Neural cell (in vitro differentiated cells): ENCODE results near the gene HIP1. TPM values are rescaled to one million over a fixed set of nuclear protein-coding genes. Genes with fewer than 3 reads are reported as not detected.

Experiments
- H2AFZ ChIP-seq: fragments of 200-600, 300-800 bp; sonication (generic), shearing (Covaris generic); 2 replicates; pipeline ENCODE4 v1.6.0; 2014; ENCODE audit warnings: low read depth, mild to moderate bottlenecking, antibody characterized with exemption, low read length, moderate library complexity
- H3F3A ChIP-seq: fragments of 200-600 bp; shearing (Covaris generic); 2 replicates; pipeline ENCODE4 v1.6.1; 2016; ENCODE audit warnings: mild to moderate bottlenecking, moderate library complexity, mixed read lengths, antibody characterized with exemption, low read length; ENCODE audit not compliant: insufficient read depth, poor library complexity, severe bottlenecking
- H3K27ac ChIP-seq: fragments of 200-600, 300-800 bp; sonication (generic), shearing (Covaris generic); 2 replicates; pipeline ENCODE4 v1.5.1; 2014; ENCODE audit warnings: mild to moderate bottlenecking, low read length, moderate library complexity
- H3K27me3 ChIP-seq: fragments of 300-800, 200-600 bp; sonication (generic), shearing (Covaris generic); 2 replicates; pipeline ENCODE4 v1.6.0; 2014; ENCODE audit warnings: mild to moderate bottlenecking, low read depth, low read length, moderate library complexity; ENCODE audit not compliant: insufficient read depth
- H3K36me3 ChIP-seq: fragments of 300-800, 200-600 bp; sonication (generic), shearing (Covaris generic); 2 replicates; pipeline ENCODE4 v1.5.1; 2014; ENCODE audit warnings: mild to moderate bottlenecking, antibody characterized with exemption, low read length, moderate library complexity; ENCODE audit not compliant: insufficient read depth
- H3K4me2 ChIP-seq: fragments of 300-800, 200-600 bp; sonication (generic), shearing (Covaris generic); 2 replicates; pipeline ENCODE4 v1.6.0; 2014; ENCODE audit warnings: mild to moderate bottlenecking, low read length
- H3K4me3 ChIP-seq: fragments of 300-800, 200-600 bp; sonication (generic), shearing (Covaris generic); 2 replicates; pipeline ENCODE4 v1.5.1; 2014; ENCODE audit warnings: mild to moderate bottlenecking, low read length, moderate library complexity
- H3K79me2 ChIP-seq: fragments of 200-600 bp; shearing (Covaris generic); replicated peaks from 2 replicates; pipeline ENCODE4 v1.6.0; 2014; ENCODE audit warnings: mild to moderate bottlenecking, low read length, moderate library complexity; ENCODE audit not compliant: insufficient read depth
- H3K9ac ChIP-seq: fragments of 300-800, 200-600 bp; sonication (generic), shearing (Covaris generic); 2 replicates; pipeline ENCODE4 v1.6.1; 2016; ENCODE audit warnings: mild to moderate bottlenecking, low read length, mixed read lengths
- H3K9me2 ChIP-seq: fragments of 200-600 bp; shearing (Covaris generic); 2 replicates; pipeline ENCODE4 v1.6.1; 2016; ENCODE audit warnings: mild to moderate bottlenecking, low read length, mixed read lengths; ENCODE audit not compliant: insufficient read depth
- H3K9me3 ChIP-seq: fragments of 200-600, 300-800 bp; sonication (generic), shearing (Covaris generic); 2 replicates; pipeline ENCODE4 v1.6.1; 2016; ENCODE audit warnings: mild to moderate bottlenecking, mixed run types, low read length, moderate library complexity, mixed read lengths
- H4K20me1 ChIP-seq: fragments of 200-600 bp; shearing (Covaris generic); 2 replicates; pipeline ENCODE4 v1.6.1; 2016; ENCODE audit warnings: mild to moderate bottlenecking, mixed run types; ENCODE audit not compliant: insufficient read depth
- CTCF ChIP-seq: fragments of 450-650 bp; IDR thresholded peaks from 2 replicates; pipeline ENCODE4 v1.5.1; 2014; ENCODE audit warnings: antibody characterized with exemption, mild to moderate bottlenecking, moderate library complexity; ENCODE audit not compliant: poor library complexity, severe bottlenecking
- EP300 ChIP-seq: fragments of 450-650 bp; conservative IDR thresholded peaks from 2 replicates; pipeline ENCODE4 v1.6.1; 2014; ENCODE audit warnings: antibody characterized with exemption, mild to moderate bottlenecking, moderate library complexity; ENCODE audit not compliant: poor library complexity, severe bottlenecking
- EZH2 ChIP-seq: fragments of 200-600, 300-800 bp; shearing (Covaris generic), sonication (generic); IDR thresholded peaks from 2 replicates; pipeline ENCODE4 v1.6.1; 2014; ENCODE audit warnings: antibody characterized with exemption, low read length, borderline replicate concordance, mild to moderate bottlenecking; ENCODE audit not compliant: insufficient read depth, poor library complexity, severe bottlenecking
- MXI1 ChIP-seq: fragments of 450-650 bp; conservative IDR thresholded peaks from 2 replicates; pipeline ENCODE4 v1.6.1; 2014; ENCODE audit warnings: antibody characterized with exemption, mild to moderate bottlenecking; ENCODE audit not compliant: poor library complexity, severe bottlenecking
- POLR2AphosphoS5 ChIP-seq: IDR thresholded peaks from 2 replicates; pipeline ENCODE4 v1.6.1; 2012
- RAD21 ChIP-seq: fragments of 450-650 bp; conservative IDR thresholded peaks from 2 replicates; pipeline ENCODE4 v1.6.1; 2014; ENCODE audit warnings: antibody characterized with exemption, mild to moderate bottlenecking, moderate library complexity
- REST ChIP-seq: IDR thresholded peaks from 2 replicates; pipeline ENCODE4 v1.6.1; 2012; ENCODE audit warnings: borderline replicate concordance
- SMC3 ChIP-seq: fragments of 450-650 bp; conservative IDR thresholded peaks from 2 replicates; pipeline ENCODE4 v1.6.1; 2014; ENCODE audit warnings: antibody characterized with exemption, mild to moderate bottlenecking, moderate library complexity; ENCODE audit not compliant: poor library complexity
- TAF1 ChIP-seq: IDR thresholded peaks from 2 replicates; pipeline ENCODE4 v1.6.1; 2012; ENCODE audit warnings: low read depth
- polyA plus RNA-seq: library from polyadenylated mRNA; depleted of rRNA; stranded (reverse); fragments of >200 nt; gene quantifications from 2 replicates; pipeline ENCODE4 v1.2.3, GENCODE V29; 2014

The HIP1 gene
- polyA plus RNA-seq, 1 donor from 2014 or later, result 12.9 TPM

GRCh38 chr7:75533926-75534325, 204.8 kb downstream of the HIP1 start:
- Histone ChIP-seq H3K79me2 (no peaks in the 10 kb centered on the region), H3K9me3 (no peaks in the 10 kb centered on the region), H2AFZ (no peak overlapping the region), H3K4me2 (no peak overlapping the region), H3K27ac (no peak overlapping the region), H3F3A (no peaks in the 10 kb centered on the region), H3K27me3 (no peaks in the 10 kb centered on the region), H3K9me2 (no peaks in the 10 kb centered on the region), H3K36me3 (no peaks in the 10 kb centered on the region), H3K4me3 (no peak overlapping the region), H4K20me1 (no peaks in the 10 kb centered on the region), H3K9ac (no peak overlapping the region)
- TF ChIP-seq REST (no peak), EP300 (no peak), CTCF (no peak), EZH2 (no peak), RAD21 (no peak), POLR2AphosphoS5 (no peak), TAF1 (no peak), SMC3 (no peak), MXI1 (no peak)

GRCh38 chr7:75532639-75533038, 206.1 kb downstream of the HIP1 start:
- Histone ChIP-seq H3K9me2 (no peaks in the 10 kb centered on the region), H2AFZ (no peak overlapping the region), H3K4me3 (no peak overlapping the region), H3K36me3 (no peaks in the 10 kb centered on the region), H3K9me3 (no peaks in the 10 kb centered on the region), H3F3A (no peaks in the 10 kb centered on the region), H3K27ac (no peak overlapping the region), H3K27me3 (no peaks in the 10 kb centered on the region), H3K79me2 (no peaks in the 10 kb centered on the region), H3K9ac (no peak overlapping the region), H3K4me2 (no peak overlapping the region), H4K20me1 (no peaks in the 10 kb centered on the region)
- TF ChIP-seq RAD21, result no peak
- TF ChIP-seq MXI1, result no peak
- TF ChIP-seq SMC3, result no peak
- no peak for TF ChIP-seq EP300
- TF ChIP-seq REST, result no peak
- no peak for TF ChIP-seq TAF1
- TF ChIP-seq CTCF, result no peak
- no peak for TF ChIP-seq EZH2
- TF ChIP-seq POLR2AphosphoS5, result no peak
